Stimulated activated CD4-positive, alpha-beta T cell treated with anti-CD3 and anti-CD28 coated beads, TNF-alpha, amount 100 ng/mL, for 4 hours (primary cell): ENCODE data around the gene PPL.
"Not testable (repeated sequence)": the region's sequence is repeated elsewhere in the genome, so short reads cannot be mapped to it uniquely, and the experiment has no call there.

Source experiments
- DNase-seq, 3 experiments: peaks; one replicate each; pipeline ENCODE4 v3.0.0-alpha.2; 2020; ENCODE audit warnings: low read depth in 3 of 3

PPL gene, protein sequence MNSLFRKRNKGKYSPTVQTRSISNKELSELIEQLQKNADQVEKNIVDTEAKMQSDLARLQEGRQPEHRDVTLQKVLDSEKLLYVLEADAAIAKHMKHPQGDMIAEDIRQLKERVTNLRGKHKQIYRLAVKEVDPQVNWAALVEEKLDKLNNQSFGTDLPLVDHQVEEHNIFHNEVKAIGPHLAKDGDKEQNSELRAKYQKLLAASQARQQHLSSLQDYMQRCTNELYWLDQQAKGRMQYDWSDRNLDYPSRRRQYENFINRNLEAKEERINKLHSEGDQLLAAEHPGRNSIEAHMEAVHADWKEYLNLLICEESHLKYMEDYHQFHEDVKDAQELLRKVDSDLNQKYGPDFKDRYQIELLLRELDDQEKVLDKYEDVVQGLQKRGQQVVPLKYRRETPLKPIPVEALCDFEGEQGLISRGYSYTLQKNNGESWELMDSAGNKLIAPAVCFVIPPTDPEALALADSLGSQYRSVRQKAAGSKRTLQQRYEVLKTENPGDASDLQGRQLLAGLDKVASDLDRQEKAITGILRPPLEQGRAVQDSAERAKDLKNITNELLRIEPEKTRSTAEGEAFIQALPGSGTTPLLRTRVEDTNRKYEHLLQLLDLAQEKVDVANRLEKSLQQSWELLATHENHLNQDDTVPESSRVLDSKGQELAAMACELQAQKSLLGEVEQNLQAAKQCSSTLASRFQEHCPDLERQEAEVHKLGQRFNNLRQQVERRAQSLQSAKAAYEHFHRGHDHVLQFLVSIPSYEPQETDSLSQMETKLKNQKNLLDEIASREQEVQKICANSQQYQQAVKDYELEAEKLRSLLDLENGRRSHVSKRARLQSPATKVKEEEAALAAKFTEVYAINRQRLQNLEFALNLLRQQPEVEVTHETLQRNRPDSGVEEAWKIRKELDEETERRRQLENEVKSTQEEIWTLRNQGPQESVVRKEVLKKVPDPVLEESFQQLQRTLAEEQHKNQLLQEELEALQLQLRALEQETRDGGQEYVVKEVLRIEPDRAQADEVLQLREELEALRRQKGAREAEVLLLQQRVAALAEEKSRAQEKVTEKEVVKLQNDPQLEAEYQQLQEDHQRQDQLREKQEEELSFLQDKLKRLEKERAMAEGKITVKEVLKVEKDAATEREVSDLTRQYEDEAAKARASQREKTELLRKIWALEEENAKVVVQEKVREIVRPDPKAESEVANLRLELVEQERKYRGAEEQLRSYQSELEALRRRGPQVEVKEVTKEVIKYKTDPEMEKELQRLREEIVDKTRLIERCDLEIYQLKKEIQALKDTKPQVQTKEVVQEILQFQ (N-terminal part only)

GRCh38 chr16:4936991-4937781 is at the start of gene PPL:
Gene PPL (minus strand): TSS chr16:4937148. CDS start chr16:4937045, 103 bp downstream.
- DNase-seq: no peak

DNA sequence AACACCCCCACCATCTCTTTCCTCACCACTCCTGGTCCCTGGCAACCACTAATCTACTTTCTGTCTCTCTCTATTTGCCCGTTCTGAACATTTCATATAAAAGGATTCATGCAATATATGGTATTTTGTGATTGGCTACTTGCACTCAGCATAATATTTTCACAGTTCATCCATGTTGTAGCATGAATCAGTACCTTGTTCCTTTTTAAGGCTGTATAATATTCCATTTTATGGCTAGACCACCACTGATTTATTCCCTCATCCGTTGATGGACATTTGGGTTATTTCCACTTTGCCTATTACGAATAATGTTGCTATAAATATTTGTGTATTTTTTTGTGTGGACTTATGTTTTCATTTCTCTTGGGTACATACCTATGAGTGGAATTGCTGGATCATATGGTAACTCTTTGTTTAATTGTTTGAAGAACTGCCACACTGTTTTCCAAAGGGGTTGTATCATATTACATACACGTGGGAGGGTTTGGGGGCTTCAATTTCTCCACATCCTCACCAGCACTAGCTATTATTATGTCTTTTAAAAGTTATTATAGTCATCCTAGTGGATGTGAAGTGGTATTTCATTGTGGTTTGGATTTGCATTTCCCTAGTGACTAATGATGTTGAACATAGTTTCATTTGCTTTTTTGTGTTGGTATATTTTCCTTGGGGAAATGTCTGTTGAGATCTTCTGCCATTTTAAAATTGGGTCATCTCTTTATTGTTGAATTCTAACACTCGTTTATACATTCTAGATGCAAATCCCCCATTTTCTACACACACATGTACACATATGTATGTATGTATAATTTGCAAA is 47.4 kb upstream of the PPL start:
- no peak for DNase-seq

DNA sequence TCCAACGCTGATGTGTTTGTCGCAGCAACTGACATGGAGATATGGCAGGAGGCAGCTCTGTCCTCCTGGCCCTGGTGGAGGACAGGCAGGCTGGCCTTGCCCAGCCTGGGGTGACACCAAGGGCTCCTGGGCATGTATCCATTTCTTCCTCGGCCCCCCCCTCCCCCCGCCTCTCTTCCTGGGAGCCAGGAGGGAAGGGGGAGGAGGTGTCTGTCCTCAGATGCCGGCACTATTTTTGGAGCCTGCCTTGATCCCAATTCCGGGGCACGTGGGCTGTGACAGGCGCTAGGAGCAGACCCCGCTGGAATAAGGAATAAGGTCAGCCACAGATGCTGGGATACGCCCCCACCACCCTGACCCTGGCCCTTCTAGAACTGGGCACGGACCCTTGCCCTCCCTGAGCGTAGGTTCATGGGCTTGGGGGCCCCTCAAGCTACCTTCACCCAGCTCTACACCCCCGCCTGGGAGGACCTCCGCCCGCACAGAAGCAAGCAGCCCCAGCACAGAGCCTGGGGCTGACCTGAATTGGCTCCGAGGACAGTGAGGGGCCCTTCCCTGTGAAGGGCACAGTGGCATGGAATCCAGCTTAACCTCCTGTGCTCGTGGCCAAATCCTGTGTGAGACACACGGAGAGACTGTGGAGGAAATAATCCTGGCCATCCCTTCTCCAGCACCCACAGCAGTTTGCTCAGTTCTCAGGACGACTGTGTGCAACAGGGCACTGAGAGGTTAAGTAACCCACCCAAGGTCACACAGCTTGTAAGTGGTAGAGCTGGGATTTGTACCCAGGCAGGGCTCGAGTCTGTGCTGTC is 45.3 kb upstream of the PPL start:
- no peak for DNase-seq

DNA sequence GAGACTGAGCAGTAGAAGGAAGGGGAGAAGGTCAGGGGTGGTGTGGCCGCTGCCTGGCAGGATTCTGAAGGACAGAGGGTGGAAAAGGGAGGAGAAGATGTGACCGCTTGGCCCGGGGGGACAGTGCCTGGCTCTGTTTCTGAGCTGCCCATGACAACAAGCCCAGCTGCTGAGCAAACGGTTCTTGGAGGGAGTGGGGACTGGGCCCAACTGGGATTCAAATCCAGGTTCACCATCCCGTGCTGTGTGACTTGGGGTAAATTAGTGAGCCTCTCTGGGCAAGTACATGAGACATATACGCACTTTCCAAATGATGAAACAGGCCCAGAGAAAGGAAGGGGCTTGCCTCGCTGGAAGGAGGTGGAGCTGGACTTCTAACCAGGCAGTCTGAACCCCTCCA is 44.5 kb upstream of the PPL start:
- no peak for DNase-seq

GRCh38 chr16:4980691-4981090 is 43.7 kb upstream of the PPL start:
- no peak for DNase-seq

DNA sequence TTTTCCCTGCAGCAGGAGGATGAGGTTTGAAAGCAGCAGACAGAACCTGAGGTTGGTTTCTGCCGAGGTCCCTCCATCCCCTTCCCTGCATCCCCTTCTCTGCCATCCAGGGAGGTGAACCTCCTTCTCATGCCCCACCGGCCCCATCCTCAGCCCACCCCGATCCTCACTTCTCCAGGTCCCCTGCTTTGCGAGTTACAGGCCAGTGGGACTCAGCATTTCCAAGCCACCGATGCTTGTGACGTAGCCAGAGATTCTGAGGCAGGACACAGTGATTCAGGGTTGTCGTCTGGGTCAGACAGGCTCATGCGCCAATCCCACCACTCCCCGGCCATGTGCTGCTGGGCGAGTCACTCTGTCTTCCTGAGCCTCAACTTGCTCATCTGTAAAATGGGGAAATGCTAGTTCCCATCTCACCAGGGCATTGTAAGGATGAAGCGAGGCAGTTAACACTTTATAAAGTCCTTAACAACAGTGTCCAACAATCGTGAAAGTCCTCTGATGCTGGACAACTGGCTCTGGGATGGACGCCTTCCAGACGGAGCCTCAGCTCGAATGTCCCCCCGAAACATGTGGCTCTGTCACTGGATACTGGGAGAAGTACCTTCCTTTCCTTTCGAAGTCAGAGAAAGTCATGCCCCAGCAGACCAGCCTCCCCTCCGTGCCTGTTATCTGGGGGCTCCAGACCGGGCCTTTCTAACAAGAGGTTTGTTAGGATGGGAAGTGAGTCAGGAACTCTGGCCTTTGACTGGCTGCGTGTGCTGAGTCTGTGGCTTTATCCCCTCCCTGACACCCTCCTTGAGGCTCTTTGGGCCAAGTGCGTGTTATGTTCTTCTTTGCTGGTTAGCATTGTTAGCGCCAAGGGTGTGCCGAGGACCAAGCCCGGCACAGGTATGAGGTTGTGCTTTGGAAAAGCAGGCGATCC is 43.0 kb upstream of the PPL start:
- DNase-seq: no peak

DNA sequence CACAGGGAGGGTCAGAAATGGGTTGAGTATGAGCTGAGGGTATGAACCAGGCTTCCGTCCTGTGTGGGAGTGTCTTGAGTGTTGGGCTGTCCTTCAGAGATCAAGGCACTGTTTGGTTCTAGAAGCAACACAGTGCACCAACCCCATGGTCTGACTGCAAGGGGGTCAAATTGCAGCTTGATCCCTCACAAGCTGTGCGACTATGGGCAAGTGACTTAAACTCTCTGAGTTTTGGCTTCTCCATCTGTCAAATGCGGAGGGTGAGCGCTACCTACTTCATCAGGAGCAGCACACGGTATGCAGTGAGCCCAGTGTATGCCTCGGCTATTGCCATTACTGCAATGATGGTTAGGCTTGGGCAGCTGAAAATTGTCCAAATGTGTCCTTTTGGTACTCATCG is 42.2 kb upstream of the PPL start:
- no peak for DNase-seq

DNA sequence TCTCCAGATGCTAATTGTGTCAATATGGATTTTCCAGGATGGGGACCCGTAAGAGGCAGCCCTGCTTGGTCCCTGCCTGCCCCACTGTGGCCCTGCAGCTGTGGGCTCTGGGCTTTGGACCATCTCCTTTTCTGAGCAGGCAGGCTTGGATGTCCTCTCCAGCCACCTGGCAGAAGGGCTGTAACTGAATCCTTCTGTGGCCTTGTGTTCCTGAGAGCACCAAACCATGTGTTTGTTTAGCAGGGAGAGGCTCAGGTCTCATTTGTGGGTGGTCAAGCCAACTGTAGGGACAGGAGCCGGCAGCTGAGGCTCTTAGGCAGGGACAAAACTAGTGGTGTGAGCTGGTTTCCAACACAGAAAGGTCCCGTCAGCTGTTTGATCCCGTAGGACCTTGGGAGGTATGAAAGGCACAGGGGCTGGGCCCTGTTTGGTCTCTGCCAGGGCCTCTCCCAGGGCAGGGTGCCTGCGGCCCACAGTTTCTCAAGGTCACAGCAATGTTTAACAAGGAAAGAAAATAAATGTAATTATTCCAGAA is 39.7 kb upstream of the PPL start:
- no peak for DNase-seq

GRCh38 chr16:4976079-4976478 is 39.1 kb upstream of the PPL start:
- no peak for DNase-seq

DNA sequence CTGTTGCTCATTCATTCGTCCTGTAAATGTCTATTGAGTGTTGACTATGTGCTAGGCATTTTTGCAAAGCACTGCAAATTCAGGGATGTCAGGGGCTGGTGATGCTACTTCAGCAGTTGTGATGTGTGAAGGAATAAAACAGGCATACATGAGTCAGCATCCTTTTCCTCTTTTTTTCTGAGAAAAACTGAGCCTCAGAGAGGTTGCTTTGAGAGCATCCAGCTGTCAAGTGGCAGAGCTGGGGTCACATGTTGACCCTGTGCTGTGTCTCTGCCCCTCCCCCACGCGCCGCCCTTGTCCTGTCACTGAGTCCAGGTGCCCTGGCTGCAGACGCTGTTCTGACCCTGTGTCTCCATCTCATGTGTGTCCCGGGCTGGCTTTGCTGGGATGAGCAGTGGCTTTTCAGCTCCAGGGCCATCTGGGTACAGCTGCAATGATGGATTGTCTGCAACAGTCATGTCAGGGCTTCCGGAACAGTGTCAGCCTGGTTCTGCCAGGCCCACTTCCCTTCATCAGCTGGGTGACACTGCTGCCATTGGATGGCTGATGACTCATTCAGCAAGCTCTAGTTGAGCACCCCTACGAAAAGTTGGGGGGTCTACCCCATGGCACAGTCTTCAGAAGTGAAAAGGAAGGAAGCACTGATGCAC is 36.1 kb upstream of the PPL start:
- DNase-seq: no peak

DNA sequence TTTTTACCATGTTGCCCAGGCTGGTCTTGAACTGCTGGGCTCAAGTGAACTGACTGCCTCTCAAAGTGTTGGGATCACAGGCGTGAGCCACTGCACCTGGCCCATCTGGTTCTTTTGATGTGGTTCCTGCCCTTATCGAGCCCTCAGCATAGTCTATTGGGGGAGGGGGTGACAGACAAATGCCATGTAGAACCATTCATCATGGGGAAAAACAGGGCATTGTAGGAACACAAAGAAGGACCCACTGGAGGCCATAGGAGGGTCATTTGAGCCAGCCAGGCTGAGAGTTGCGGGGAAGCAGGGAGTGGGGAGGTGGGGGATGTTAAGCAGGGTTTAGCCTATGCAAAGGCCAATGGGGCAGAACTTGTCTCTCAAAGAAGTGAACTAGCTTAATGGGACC is 33.1 kb upstream of the PPL start:
- DNase-seq: no peak

DNA sequence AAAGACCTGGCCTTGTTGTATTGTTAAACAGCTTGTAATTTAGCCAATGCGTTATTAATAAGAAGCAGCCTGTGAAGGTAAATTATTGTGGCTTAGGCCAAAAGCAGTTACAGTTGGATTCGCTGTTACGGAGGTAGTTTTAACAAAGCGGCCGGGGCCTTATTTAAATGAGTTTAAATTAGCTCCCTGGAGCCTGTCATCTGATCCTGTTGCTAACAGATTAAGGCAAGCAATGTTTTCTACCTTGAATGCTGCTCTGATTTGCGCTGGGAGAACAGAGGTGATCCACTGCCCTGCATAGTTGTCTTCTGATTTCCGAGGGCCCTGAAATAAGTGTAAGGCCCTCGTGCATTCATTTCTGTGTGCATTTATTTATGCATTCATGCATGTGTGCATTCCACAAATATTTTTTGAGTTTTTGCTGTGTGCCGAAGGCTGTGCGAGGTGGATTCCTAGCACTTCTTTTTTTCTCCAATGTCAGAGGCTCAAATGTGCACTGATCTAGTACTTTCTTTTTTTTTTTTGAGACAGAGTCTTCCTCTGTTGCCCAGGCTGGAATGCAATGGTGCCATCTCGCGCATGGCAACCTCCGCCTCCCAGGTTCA is 32.0 kb upstream of the PPL start:
- no peak for DNase-seq

DNA sequence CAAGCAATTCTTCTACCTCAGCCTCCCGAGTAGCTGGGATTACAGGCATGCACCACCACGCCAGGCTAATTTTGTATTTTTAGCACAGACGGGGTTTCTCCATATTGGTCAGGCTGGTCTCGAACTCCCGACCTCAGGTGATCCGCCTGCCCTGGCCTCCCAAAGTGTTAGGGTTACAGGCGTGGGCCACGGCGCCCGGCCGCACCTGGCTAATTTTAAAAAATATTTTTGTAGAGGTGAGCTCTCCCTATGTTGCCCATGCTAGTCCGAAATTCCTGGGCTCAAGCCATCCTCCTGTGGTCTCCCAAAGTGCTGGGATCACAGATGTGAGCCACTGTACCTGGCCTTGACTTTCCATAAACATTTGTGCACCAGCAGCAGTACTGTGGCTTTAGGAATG is 31.3 kb upstream of the PPL start:
- not testable (repeated sequence) for DNase-seq

DNA sequence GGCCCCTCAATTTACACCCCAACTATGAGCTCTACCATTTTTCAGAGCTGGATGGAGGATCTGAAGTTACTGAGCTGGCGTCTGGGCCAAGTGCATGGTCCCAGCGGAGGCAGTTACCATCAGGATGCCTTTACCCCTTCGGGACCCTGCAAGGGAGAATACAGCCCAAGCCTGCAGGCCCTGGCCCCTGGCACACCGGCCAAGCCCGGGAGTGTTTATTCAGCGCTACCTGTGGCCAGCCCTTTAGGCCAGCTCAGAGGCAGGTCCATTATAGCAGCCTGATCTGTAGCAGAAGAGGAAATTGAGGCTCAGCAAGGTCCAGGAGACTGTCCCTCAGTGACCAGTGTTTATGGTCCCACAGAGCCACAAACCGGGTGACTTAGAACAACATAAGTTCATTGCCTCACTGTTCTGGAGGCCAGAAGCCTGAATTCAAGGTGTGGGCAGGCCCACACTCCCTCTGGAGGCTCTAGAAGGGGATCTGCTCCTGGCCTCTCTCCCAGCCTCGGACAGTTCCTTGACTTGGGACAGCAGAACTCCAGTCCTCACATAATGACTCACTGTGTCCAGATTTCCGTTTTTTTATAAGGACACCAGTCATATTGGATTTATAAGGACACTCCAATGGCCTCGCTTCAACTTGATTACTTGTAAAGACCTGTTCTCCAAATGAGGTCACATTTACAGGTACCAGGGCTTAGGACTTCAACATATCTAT is 29.9 kb upstream of the PPL start:
- no peak for DNase-seq

- not testable (repeated sequence) for DNase-seq
Measured at GRCh38 chr16:4963527-4963926, 26.6 kb upstream of the PPL start.

- DNase-seq: no peak
Measured at GRCh38 chr16:4962716-4963115, 25.8 kb upstream of the PPL start.

DNA sequence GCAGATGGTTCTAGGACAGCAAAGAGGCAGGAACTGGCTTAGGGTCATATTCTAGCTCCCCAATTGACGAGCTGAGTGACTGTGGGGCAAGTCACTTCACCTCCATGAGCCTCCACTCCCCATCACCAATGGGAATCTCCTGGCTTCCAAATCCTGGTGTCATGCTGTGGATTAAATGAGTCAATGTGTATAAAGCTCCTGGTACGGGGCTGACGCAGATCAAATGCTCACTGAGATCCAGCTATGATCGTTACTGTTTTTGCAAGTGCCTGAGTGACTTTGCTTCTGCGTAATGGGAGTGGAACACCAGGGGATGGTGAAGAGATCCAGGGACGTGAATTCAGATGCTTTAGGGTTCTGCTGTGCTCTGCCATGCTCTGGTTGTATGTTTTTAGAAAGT is 23.6 kb upstream of the PPL start:
- no peak for DNase-seq
